ENCODE measurements around the gene MRPL45. TPM values are rescaled to one million over a fixed set of nuclear protein-coding genes. Genes with fewer than 3 reads are reported as not detected.
A peak's percentile ranks its signal among the peaks of the same experiment; 100 is the strongest.

Gene MRPL45
- total RNA-seq, 1 donor from 2014 or later: 57.7 TPM

GRCh38 chr17:38352245-38353085 lies 55.5 kb downstream of the MRPL45 start:
- no peak overlapping the region for H3K27ac Mint-ChIP-seq (ENCODE audit: unreplicated experiment)
- peaks cover 9% of the 10 kb centered on the region for H3K27me3 Mint-ChIP-seq (ENCODE audit: unreplicated experiment)
- peaks cover 10% of the 10 kb centered on the region for H3K4me1 Mint-ChIP-seq (ENCODE audit: unreplicated experiment)
- H3K9me3 Mint-ChIP-seq (ENCODE audit: unreplicated experiment): no peaks in the 10 kb centered on the region
- peaks cover 4% of the 10 kb centered on the region for H3K36me3 Mint-ChIP-seq (ENCODE audit: low read depth, unreplicated experiment)
- peak; percentile 45 for DNase-seq (ENCODE audit: low spot score)
- no peak for TF ChIP-seq CTCF (IDR thresholded peaks at IDR 0.05; ENCODE audit: unreplicated experiment)
- peak overlapping the region; percentile 90 for H3K4me3 Mint-ChIP-seq (ENCODE audit: unreplicated experiment)

- H3K4me1 Mint-ChIP-seq (ENCODE audit: unreplicated experiment): peaks cover 10% of the 10 kb centered on the region
Observed at GRCh38 chr17:38353086-38353604, 56.2 kb downstream of the MRPL45 start.

GRCh38 chr17:38353668-38354067 lies 56.7 kb downstream of the MRPL45 start:
- Mint-ChIP-seq H3K36me3 (ENCODE audit: low read depth, unreplicated experiment) (peaks cover 4% of the 10 kb centered on the region), H3K4me1 (ENCODE audit: unreplicated experiment) (peaks cover 10% of the 10 kb centered on the region), H3K27me3 (ENCODE audit: unreplicated experiment) (peaks cover 9% of the 10 kb centered on the region), H3K27ac (ENCODE audit: unreplicated experiment) (no peak overlapping the region), H3K4me3 (ENCODE audit: unreplicated experiment) (peak overlapping the region; percentile 90), H3K9me3 (ENCODE audit: unreplicated experiment) (no peaks in the 10 kb centered on the region)
- TF ChIP-seq CTCF (IDR thresholded peaks at IDR 0.05; ENCODE audit: unreplicated experiment): no peak
- no peak for DNase-seq (ENCODE audit: low spot score)

More at GRCh38 chr17:38353086-38353604, 56.2 kb downstream of the MRPL45 start:
- DNase-seq (ENCODE audit: low spot score): no peak
- Mint-ChIP-seq H3K36me3 (ENCODE audit: low read depth, unreplicated experiment) (peaks cover 4% of the 10 kb centered on the region), H3K27ac (ENCODE audit: unreplicated experiment) (no peak overlapping the region), H3K4me3 (ENCODE audit: unreplicated experiment) (peak overlapping the region; percentile 90), H3K27me3 (ENCODE audit: unreplicated experiment) (peaks cover 9% of the 10 kb centered on the region), H3K9me3 (ENCODE audit: unreplicated experiment) (no peaks in the 10 kb centered on the region)
- no peak for TF ChIP-seq CTCF (IDR thresholded peaks at IDR 0.05; ENCODE audit: unreplicated experiment)

GRCh38 chr17:38354466-38354865 lies 57.5 kb downstream of the MRPL45 start:
- no peaks in the 10 kb centered on the region for H3K9me3 Mint-ChIP-seq (ENCODE audit: unreplicated experiment)
- peaks cover 9% of the 10 kb centered on the region for H3K27me3 Mint-ChIP-seq (ENCODE audit: unreplicated experiment)
- no peak overlapping the region for H3K27ac Mint-ChIP-seq (ENCODE audit: unreplicated experiment)
- H3K4me3 Mint-ChIP-seq (ENCODE audit: unreplicated experiment): no peak overlapping the region
- peaks cover 10% of the 10 kb centered on the region for H3K4me1 Mint-ChIP-seq (ENCODE audit: unreplicated experiment)
- TF ChIP-seq CTCF (IDR thresholded peaks at IDR 0.05; ENCODE audit: unreplicated experiment): no peak
- H3K36me3 Mint-ChIP-seq (ENCODE audit: low read depth, unreplicated experiment): peaks cover 4% of the 10 kb centered on the region
- no peak for DNase-seq (ENCODE audit: low spot score)

- no peak for TF ChIP-seq CTCF (IDR thresholded peaks at IDR 0.05; ENCODE audit: unreplicated experiment)
- Mint-ChIP-seq H3K27me3 (ENCODE audit: unreplicated experiment) (peaks cover 9% of the 10 kb centered on the region), H3K4me1 (ENCODE audit: unreplicated experiment) (peaks cover 10% of the 10 kb centered on the region), H3K4me3 (ENCODE audit: unreplicated experiment) (no peak overlapping the region), H3K27ac (ENCODE audit: unreplicated experiment) (no peak overlapping the region), H3K36me3 (ENCODE audit: low read depth, unreplicated experiment) (peaks cover 4% of the 10 kb centered on the region), H3K9me3 (ENCODE audit: unreplicated experiment) (no peaks in the 10 kb centered on the region)
- no peak for DNase-seq (ENCODE audit: low spot score)
Observed at GRCh38 chr17:38355251-38355650, 58.3 kb downstream of the MRPL45 start.

Data from endothelial cell (in vitro differentiated cells).